SK-N-SH (cell line): Measurements from ENCODE around the gene MTTP. TPM values are rescaled to one million over a fixed set of nuclear protein-coding genes. Genes with fewer than 3 reads are reported as not detected.

Experiments used
- CTCF ChIA-PET: fragments of 300-600, 350-600 bp; formaldehyde crosslinking; extraction: SDS; loops from one replicate; lab custom pipeline; 2021; lab: Yijun Ruan, JAX
- POLR2A ChIA-PET: fragments of 350-600 bp; sonication (Branson Sonifier 250); formaldehyde crosslinking; extraction: SDS; loops from one replicate; lab custom pipeline; 2020; ENCODE audit warnings: antibody characterized with exemption, inconsistent platforms; lab: Yijun Ruan, JAX
- DNase-seq: peaks from one replicate; pipeline ENCODE4 v3.0.0; 2012
- H2AFZ ChIP-seq: fragments of 200-600 bp; sonication (generic); 2 replicates; pipeline ENCODE4 v1.8.1; 2016; ENCODE audit warnings: antibody characterized with exemption, mild to moderate bottlenecking, low read depth
- H3F3A ChIP-seq: fragments of 200-600 bp; sonication (generic); replicated peaks from 2 replicates; pipeline ENCODE3; 2016; ENCODE audit warnings: antibody characterized with exemption, mild to moderate bottlenecking; ENCODE audit not compliant: insufficient read depth
- H3K27ac ChIP-seq, 2 experiments: fragments of 200-500 bp in 1 of 2; fragments of 200-600 bp in 1 of 2; sonication (Bioruptor generic) in 1 of 2; sonication (generic), shearing (Covaris generic) in 1 of 2; 2 replicates each; pipeline versions ENCODE4 v1.5.1 to v1.6.1; 2014 to 2016; ENCODE audit warnings: low read depth in 2 of 2, inconsistent platforms in 1 of 2, low read length in 1 of 2, mild to moderate bottlenecking in 1 of 2, mixed read lengths in 1 of 2
- H3K27me3 ChIP-seq: fragments of 200-600 bp; sonication (generic), shearing (Covaris generic); 2 replicates; pipeline ENCODE4 v1.6.1; 2016; ENCODE audit warnings: mixed run types; ENCODE audit not compliant: insufficient read depth
- H3K36me3 ChIP-seq, 2 experiments: fragments of 200-500 bp in 1 of 2; fragments of 200-600 bp in 1 of 2; sonication (Bioruptor generic) in 1 of 2; sonication (generic) in 1 of 2; replicated peaks in 1 of 2; 2 replicates each; pipeline versions ENCODE3 to v1.5.1; 2014 to 2016; ENCODE audit warnings: low read length in 1 of 2, mild to moderate bottlenecking in 1 of 2; ENCODE audit not compliant: insufficient read depth in 2 of 2, control insufficient read depth in 1 of 2
- H3K4me1 ChIP-seq, 2 experiments: fragments of 200-500 bp in 1 of 2; fragments of 200-600 bp in 1 of 2; sonication (Bioruptor generic) in 1 of 2; sonication (generic), shearing (Covaris generic) in 1 of 2; 2 replicates each; pipeline versions ENCODE4 v1.5.1 to v1.6.1; 2014 to 2016; ENCODE audit warnings: low read depth in 1 of 2, low read length in 1 of 2, mixed run types in 1 of 2; ENCODE audit not compliant: insufficient read depth in 2 of 2, control insufficient read depth in 1 of 2
- H3K4me2 ChIP-seq: fragments of 200-600 bp; sonication (generic), shearing (Covaris generic); 2 replicates; pipeline ENCODE4 v1.6.1; 2017; ENCODE audit warnings: mixed run types
- H3K4me3 ChIP-seq, 2 experiments: fragments of 200-500 bp in 1 of 2; fragments of 200-600 bp in 1 of 2; sonication (Bioruptor generic) in 1 of 2; sonication (generic), shearing (Covaris generic) in 1 of 2; 2 replicates each; pipeline versions ENCODE4 v1.5.1 to v1.8.1; 2014 to 2016; ENCODE audit warnings: low read depth in 2 of 2, inconsistent platforms in 1 of 2, low read length in 1 of 2, mild to moderate bottlenecking in 1 of 2, mixed read lengths in 1 of 2, moderate library complexity in 1 of 2
- H3K79me2 ChIP-seq: fragments of 200-600 bp; sonication (generic); 2 replicates; pipeline ENCODE4 v1.8.1; 2017; ENCODE audit warnings: mild to moderate bottlenecking; ENCODE audit not compliant: insufficient read depth
- H3K9ac ChIP-seq: fragments of 200-600 bp; sonication (generic); 2 replicates; pipeline ENCODE4 v1.6.1; 2017; ENCODE audit warnings: mixed run types
- H3K9me2 ChIP-seq: fragments of 200-600 bp; sonication (generic); 2 replicates; pipeline ENCODE4 v1.6.1; 2017; ENCODE audit warnings: mixed run types
- H3K9me3 ChIP-seq: fragments of 200-600 bp; sonication (generic); 2 replicates; pipeline ENCODE4 v1.6.1; 2017; ENCODE audit warnings: mixed run types, mild to moderate bottlenecking, moderate library complexity
- H4K20me1 ChIP-seq: fragments of 200-600 bp; sonication (generic); 2 replicates; pipeline ENCODE4 v1.6.1; 2017; ENCODE audit warnings: mild to moderate bottlenecking, mixed run types; ENCODE audit not compliant: insufficient read depth
- ELF1 ChIP-seq: IDR thresholded peaks from 2 replicates; pipeline ENCODE4 v1.4.0; 2012
- EZH2phosphoT487 ChIP-seq: fragments of 200-600 bp; sonication (generic); IDR thresholded peaks from 2 replicates; pipeline ENCODE4 v1.6.1; 2017; ENCODE audit warnings: low read depth, mixed run types, mild to moderate bottlenecking, antibody characterized with exemption, moderate library complexity, borderline replicate concordance
- MEF2A ChIP-seq: IDR thresholded peaks from 2 replicates; pipeline ENCODE4 v1.4.0; 2012; ENCODE audit warnings: low read depth, borderline replicate concordance
- MXI1 ChIP-seq: IDR thresholded peaks from 2 replicates; pipeline ENCODE4 v1.6.1; 2012; ENCODE audit warnings: mild to moderate bottlenecking, low read depth, low read length, improper control_type of control experiment
- RCOR1 ChIP-seq: fragments of 150-350 bp; IDR thresholded peaks from 2 replicates; pipeline ENCODE4 v1.6.1; 2017; ENCODE audit warnings: antibody characterized with exemption, low read length
- RFX5 ChIP-seq: IDR thresholded peaks from 2 replicates; pipeline ENCODE4 v1.6.1; 2012; ENCODE audit warnings: mild to moderate bottlenecking, improper control_type of control experiment, low read length
- SIN3A ChIP-seq: IDR thresholded peaks from 2 replicates; pipeline ENCODE4 v1.6.1; 2012; ENCODE audit warnings: low read depth, mild to moderate bottlenecking, low read length, moderate library complexity, borderline replicate concordance
- TEAD4 ChIP-seq: IDR thresholded peaks from 2 replicates; pipeline ENCODE4 v1.4.0; 2012; ENCODE audit warnings: mild to moderate bottlenecking, borderline replicate concordance; ENCODE audit not compliant: insufficient read depth
- WGBS: methylation state at CpG from one replicate; pipeline ENCODE4 v1.1.6; 2017; ENCODE audit warnings: low lambda C conversion rate; 5-methylcytosine and 5-hydroxymethylcytosine counted together
- polyA plus RNA-seq, 3 experiments: library from polyadenylated mRNA; depleted of rRNA; stranded (reverse); fragments of >200 nt; gene quantifications; 2 replicates each; pipeline ENCODE4 v1.2.3, GENCODE V29; 2012
- TF ChIP-seq, protein P1 (sequence below): IDR thresholded peaks from 2 replicates; pipeline ENCODE4 v1.4.0; 2012; ENCODE audit warnings: low read depth, borderline replicate concordance
- TF ChIP-seq, protein P2 (sequence below): IDR thresholded peaks from 2 replicates; pipeline ENCODE4 v1.4.0; 2012; ENCODE audit warnings: low read depth, borderline replicate concordance
- TF ChIP-seq, protein P3 (sequence below): fragments of 150-350 bp; IDR thresholded peaks from 2 replicates; pipeline ENCODE4 v1.6.1; 2017; ENCODE audit warnings: antibody characterized with exemption, low read length, low read depth, borderline replicate concordance

The MTTP gene
- polyA plus RNA-seq, 1 of the 3 experiments (the other 2 are of a cell fraction) = not detected

DNA sequence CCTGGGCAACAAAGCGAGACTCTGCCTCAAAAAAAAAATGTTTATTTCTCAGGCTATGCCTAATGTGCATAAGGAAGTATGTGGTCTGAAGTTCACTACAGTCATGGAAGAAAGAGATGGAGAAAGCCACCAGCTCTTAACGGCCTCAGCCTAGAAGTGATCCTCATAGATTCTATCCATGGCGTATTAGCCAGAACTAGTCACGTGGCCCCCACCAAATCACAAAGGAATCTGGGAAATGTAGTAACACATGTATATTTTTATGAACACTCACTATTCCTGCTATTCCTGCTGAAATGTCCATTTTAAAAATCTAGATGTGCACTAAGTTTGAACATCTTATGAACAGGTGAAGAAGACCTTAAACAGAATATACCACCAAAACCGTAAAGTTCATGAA, 33.8 kb downstream of the MTTP start (continued):
- TF ChIP-seq, protein P1, sequence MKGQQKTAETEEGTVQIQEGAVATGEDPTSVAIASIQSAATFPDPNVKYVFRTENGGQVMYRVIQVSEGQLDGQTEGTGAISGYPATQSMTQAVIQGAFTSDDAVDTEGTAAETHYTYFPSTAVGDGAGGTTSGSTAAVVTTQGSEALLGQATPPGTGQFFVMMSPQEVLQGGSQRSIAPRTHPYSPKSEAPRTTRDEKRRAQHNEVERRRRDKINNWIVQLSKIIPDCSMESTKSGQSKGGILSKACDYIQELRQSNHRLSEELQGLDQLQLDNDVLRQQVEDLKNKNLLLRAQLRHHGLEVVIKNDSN = no peak
- TF ChIP-seq RFX5 (no peak), MEF2A (no peak), MXI1 (no peak), RCOR1 (no peak), ELF1 (no peak), SIN3A (no peak), TEAD4 (no peak)
- TF ChIP-seq, protein P2, sequence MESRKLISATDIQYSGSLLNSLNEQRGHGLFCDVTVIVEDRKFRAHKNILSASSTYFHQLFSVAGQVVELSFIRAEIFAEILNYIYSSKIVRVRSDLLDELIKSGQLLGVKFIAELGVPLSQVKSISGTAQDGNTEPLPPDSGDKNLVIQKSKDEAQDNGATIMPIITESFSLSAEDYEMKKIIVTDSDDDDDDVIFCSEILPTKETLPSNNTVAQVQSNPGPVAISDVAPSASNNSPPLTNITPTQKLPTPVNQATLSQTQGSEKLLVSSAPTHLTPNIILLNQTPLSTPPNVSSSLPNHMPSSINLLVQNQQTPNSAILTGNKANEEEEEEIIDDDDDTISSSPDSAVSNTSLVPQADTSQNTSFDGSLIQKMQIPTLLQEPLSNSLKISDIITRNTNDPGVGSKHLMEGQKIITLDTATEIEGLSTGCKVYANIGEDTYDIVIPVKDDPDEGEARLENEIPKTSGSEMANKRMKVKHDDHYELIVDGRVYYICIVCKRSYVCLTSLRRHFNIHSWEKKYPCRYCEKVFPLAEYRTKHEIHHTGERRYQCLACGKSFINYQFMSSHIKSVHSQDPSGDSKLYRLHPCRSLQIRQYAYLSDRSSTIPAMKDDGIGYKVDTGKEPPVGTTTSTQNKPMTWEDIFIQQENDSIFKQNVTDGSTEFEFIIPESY = no peak
- TF ChIP-seq, protein P3, sequence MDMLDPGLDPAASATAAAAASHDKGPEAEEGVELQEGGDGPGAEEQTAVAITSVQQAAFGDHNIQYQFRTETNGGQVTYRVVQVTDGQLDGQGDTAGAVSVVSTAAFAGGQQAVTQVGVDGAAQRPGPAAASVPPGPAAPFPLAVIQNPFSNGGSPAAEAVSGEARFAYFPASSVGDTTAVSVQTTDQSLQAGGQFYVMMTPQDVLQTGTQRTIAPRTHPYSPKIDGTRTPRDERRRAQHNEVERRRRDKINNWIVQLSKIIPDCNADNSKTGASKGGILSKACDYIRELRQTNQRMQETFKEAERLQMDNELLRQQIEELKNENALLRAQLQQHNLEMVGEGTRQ = no peak

DNA sequence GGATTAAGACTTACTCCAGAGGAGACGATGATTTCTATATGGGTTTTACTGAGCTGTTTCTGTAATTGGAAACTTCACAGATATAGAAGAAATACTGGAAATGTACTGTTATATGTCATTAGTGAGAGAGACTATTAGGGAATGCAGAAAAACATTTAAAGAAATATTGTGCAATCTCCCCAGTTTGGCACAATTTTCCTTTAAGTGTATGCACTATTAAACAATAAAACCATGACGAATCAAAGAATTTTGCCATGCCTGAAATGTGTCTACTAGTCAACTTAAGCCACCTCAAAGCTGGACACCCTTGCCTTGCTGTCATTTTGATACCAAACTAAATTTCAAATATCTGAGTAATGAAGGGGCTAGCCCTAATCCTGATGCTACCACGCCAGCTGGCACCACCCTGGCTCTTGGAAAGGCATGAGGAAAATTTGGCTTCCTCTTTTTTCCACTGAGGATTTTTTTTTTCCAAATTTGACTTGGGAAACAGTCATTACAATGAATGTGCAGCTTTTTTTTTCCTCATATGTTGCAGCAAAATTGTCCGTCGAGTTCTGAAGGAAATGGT, 36.1 kb downstream of the MTTP start:
- DNase-seq = no peak
- Histone ChIP-seq H3K79me2 (no peaks in the 10 kb centered on the region), H3K9me2 (no peaks in the 10 kb centered on the region), H3K4me2 (no peak overlapping the region), H3K9ac (no peak overlapping the region), H2AFZ (no peak overlapping the region), H3F3A (no peaks in the 10 kb centered on the region), H3K27ac (no peak overlapping the region), H3K9me3 (no peaks in the 10 kb centered on the region), H3K27me3 (no peaks in the 10 kb centered on the region), H3K4me3 (no peak overlapping the region), H4K20me1 (no peaks in the 10 kb centered on the region), H3K4me1 (peaks cover 0 to 3% of the 10 kb centered on the region in 2 experiments; a peak in 1 of 4 replicates), H3K36me3 (no peaks in the 10 kb centered on the region)
- POLR2A ChIA-PET = no interaction called here
- TF ChIP-seq, protein P3 = no peak
- no peak for TF ChIP-seq EZH2phosphoT487
- CTCF ChIA-PET = no interaction called here
- 56% methylated on average over 5 of the region's 5 CpGs for WGBS
